ENCODE data around the gene LCP2.

GRCh38 chr5:170287532-170287931, 10.0 kb downstream of the LCP2 start:
- TF ChIP-seq, protein P1, sequence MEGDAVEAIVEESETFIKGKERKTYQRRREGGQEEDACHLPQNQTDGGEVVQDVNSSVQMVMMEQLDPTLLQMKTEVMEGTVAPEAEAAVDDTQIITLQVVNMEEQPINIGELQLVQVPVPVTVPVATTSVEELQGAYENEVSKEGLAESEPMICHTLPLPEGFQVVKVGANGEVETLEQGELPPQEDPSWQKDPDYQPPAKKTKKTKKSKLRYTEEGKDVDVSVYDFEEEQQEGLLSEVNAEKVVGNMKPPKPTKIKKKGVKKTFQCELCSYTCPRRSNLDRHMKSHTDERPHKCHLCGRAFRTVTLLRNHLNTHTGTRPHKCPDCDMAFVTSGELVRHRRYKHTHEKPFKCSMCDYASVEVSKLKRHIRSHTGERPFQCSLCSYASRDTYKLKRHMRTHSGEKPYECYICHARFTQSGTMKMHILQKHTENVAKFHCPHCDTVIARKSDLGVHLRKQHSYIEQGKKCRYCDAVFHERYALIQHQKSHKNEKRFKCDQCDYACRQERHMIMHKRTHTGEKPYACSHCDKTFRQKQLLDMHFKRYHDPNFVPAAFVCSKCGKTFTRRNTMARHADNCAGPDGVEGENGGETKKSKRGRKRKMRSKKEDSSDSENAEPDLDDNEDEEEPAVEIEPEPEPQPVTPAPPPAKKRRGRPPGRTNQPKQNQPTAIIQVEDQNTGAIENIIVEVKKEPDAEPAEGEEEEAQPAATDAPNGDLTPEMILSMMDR (IDR thresholded peaks at IDR 0.05) = no peak
- no peak for TF ChIP-seq POLR2A (IDR thresholded peaks at IDR 0.05)
- no peak for TF ChIP-seq POLR2AphosphoS5 (IDR thresholded peaks at IDR 0.05)
